EL (cell line): ENCODE results near the gene TF.

Source experiments
- DNase-seq: peaks from one replicate; pipeline ENCODE4 v3.0.0-alpha.2; 2016

The TF gene

DNA sequence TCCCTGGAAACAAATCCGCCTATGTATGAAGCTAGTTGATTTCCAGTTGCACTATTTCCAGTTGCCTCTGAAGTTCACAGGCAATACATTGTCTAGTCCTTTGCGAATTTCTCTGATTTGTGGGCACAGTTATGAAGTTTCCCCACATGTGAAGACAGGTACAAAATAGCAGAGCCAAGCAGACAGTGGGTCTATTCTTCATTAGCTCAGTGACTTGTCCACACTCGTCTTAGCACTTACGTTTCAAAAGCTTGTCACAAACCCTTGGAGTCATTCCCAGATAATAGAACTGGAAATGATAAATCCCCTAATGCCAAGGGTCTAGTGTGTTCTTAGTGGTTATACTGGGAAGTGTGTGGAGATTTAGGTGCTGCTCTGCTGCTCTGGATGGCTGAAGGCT, 73.9 kb downstream of the TF start:
- no peak for DNase-seq

DNA sequence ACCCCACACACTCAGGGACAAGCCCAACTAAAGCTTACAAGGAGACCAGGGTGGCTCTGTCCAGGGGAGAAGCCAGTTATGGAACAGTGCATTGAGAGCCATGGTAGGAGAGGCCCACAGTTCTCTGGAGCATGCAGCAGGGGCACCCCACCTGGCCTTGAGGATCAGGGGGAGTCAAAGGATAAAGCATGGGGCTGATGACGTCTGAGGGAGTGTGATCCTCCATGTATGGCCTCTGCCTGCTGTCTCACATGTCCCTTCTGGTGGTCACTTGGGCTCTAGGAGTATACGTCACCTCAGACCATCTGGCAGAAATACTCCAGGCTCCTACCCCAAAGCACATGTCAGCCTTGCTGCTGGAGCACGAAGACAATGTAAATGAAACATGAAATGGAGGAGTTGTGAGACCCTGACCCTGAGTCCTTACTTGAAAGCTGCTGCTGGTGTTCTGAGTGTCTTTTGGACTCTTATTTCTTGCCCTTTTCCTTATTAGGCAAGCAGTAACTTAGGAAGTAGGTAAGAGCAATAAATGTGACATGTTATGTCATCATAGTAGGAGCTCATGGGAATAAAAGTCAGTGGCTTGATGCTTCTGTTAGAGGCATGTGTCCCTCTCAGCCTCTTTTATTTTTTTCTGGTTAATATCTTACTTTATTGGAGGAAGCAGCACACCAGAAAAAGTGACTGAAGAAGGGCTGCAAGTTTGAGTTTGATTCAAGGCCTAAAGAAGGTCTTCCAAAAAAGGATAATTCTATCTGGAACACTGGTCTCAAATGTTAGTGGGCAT, 74.9 kb downstream of the TF start:
- no peak for DNase-seq

DNA sequence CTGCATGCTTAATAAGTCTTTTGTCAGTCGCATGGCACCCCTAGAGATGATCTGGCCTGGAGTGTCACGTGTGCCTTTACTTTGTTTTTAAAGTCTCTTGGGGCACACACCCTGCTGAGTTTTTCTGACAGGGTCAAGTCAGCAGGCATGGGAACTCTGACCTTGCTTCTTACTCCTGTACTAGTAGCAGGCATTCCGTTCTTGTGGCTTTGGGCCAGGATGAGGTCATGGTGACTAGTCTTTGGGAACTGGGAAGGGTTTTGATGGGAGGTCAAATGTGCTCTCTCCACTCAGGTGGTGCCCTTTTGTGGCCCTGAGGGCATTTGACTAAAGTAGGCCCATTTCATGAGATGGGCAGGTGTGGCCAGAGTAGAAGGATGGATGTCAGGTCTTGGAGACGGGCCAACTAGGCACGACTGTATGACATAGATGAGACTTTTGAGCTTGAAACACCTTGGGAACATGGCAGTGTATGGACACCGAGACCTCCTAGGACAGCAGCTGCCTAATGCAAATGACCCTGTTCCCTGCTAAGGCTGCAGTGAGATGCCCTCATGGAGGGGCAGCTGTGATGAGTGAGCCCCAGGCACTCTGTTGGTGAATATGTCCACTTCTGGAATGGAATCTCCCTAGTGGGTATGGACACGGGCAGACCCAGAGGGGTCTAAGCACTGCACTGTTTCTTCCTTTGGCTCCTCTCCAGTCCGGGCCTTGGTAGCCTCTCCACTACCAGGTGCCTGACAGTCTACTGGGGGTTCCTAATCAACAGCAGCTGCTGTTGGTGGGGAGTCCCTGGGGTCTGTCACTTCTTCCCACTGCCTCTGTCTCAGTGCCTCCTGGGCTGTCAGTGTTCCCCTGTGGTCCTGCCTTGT, 75.8 kb downstream of the TF start:
- peak; percentile 82 for DNase-seq

DNA sequence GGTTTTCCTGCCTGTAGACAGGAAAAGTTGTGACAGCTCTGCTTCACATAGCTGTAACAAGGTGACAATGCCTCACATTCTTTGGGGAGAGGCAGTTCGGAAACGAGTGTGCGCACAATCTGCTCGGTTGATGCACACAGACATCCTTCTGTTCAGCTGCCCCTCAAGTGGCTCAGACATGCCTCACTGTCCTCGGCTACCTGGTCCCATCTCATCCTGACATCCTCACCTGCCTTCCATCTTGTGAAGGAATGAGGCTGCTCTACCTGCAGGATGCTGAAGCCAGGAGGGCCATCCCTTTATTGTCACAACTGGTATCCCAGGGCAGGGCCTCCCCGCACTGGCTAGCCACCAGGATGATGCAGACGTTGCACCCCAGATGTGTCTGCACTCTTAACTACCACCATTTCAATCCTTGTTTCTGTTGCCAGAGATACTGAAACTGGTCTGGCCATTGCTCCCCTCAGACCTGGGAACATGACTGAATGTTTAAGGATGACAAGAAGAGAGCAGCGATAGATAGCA, 78.8 kb downstream of the TF start:
- DNase-seq = no peak

DNA sequence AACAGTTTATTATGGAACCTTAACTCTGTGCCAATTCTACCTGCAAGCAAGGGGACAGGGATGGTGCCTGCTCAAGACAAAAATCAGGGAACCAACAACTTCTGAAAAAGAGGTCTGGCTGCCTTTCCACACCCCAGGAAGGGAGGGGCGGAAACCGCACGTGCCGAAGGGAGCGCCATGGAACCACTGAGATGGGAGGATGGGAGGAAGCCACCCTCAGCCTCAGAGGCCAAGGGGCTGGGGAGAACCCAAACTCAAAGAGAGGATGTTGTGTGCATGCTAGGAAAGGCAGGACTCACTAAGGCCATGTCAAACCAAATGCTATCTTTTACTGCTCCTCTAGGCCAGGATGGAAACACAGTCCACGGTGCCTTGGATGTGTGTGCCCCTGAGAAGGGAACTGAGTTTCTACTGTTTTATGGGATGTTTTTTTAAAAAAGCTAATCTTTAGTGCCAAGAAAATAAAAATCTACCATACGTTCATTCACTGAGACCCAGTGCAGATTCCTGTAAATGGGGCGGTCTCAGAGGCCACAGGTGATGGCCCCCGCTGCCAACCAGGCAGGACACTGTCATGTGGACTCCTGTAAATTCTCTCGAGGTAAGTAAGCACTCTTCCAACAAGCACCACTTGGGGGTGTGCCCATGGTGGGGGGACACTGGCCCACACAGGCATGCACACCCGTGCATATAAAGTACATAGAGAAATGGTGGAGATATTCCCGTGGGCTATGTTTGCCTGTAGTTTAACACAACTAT, 80.0 kb downstream of the TF start:
- DNase-seq = no peak

DNA sequence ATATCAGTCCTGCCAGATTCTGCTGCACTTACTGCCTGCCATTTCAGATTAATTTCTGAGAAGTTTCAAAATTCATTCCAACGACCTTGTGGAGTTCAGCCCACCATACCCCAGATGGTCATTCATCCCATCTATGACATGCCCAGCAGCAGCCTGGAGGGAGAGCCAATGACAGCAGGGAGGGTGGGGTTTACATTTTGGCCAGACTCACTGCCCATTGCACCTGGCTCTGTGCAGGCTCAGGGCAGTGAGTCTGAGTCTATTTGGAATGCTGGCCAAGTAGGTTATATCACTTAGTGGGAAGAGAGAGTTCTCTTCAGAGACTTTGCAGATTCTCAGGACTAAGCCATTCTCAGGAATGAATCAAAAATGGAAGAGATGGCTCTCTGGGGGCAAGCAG, 80.9 kb downstream of the TF start:
- DNase-seq = no peak

DNA sequence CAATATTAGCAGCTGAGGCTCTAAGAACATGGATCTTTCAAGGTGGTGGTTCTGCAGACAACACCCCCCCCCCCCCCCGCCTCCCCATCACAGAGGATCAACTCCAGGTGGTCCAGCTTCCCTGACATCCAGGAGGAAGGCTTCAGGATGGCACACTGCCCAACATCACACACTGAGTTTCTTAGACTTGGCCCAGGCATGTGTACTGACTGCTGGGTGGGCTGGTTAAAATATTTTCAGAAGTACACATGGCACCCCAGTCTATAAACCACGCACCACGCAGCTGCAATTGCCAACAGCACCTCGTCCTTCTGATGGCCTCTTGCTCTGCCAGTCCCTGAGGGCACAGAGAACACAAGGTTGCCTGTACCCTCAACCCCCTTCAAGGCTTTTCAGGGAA, 81.5 kb downstream of the TF start:
- DNase-seq = no peak

DNA sequence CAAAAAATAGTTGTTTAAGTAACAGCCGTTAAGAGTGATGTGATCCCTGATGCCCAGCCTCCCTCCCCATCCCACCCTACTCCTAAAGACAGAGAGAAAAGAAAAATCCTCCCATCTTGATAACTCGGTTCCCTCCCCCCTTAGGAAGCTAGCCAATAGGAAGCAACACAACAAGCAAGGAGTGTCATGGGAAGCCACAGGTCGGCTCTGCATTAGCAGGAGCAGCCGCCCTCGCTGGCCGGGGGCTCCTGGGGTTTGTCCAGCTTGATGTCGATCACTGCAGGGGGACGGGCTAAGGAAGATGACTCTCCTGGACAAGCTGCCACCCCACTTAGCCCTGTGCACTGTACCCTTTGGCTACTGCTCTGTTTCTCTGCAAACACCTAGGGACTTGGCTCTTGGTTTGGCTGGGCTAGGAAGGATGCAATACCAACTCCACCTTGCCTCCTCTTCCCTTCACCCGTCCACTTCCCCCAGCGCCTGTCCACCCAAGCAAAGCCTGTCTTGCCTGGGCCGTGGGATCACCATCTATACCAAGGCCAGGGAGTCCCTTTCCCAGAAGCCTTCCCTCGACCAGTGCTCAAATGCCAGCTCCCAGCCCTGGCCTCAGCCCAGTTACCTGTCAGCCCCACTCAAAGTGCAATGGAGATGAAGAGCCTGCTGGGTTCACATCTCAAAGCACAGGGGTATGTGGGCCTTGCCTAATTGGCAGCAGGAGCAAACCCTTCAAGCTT, 82.5 kb downstream of the TF start:
- DNase-seq = no peak

DNA sequence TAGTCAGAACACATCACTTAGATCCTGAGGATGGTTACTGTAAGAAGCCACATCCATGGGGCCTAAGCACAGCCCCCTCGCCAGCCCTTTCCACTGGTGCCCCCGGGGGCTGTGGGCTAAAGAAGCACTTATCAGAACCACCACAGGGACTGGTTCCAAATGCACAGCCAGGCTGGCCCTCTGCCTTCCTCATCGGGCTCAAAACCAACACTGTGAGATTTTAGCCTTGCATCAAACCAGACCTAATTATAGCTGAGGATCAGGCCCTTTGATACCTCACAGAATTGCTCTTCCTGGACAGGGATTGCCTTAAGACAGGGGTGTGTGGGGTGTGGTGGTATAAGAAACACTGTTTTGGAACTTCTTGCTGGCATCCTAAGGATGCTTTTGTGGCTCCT, 83.1 kb downstream of the TF start:
- no peak for DNase-seq

DNA sequence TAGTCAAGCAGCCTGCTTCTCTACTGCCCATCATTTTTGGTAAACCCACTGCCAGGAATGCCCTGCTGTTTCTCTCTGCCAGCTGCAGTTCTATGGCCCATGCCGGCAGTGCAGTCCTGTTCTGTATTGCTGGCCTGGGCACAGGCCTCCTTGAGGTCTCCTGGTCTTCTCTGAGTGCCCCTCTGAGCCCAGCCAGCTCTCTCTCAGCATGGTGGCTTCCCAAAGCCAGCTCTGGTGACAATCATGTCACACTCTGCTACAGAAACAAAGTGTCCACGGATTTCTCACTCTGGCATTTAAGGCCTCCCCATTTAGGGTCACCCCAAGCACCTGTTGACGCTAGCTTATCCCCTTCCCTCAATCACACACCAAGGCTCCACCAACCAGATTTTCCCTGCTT, 83.9 kb downstream of the TF start:
- no peak for DNase-seq

DNA sequence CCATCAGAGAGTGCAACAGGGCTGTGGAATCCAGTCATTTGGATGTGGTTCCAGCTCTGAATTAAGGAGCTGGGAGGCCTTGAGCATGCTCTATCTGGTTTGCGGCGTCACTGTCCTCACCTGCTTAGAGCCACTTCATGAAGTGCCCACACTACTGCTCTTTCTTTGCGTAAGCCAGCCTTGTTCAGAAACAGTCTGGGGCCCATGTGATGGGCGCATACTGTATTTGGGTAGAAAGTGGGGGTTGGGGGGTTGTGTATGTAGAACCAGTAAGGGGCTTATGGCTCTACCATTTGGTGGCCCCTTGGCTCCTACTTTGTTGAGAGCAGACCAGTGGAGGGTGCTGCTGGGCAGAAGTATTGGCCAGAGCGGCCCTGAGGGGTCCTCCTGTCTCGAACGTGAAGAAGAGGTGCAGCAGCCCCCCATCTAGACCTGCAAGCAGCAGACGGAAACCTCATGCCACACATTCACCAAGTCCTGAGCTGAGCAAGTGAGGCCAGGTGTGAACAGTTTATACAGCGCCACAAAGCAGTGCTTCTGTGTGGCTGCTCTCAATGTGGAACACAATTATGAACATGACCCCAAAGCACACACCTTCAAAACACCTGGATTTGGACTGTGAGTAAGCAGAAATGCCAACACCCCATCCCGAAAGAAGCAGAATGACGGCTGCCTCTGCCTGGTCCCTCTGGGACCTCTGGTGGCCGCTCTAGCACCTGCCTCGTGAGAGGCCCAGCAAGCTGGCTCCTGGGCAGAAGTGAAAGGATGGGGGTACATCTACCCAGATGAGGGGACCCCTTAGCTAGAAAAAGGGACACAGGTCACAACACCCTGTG, 86.0 kb downstream of the TF start:
- DNase-seq = no peak

DNA sequence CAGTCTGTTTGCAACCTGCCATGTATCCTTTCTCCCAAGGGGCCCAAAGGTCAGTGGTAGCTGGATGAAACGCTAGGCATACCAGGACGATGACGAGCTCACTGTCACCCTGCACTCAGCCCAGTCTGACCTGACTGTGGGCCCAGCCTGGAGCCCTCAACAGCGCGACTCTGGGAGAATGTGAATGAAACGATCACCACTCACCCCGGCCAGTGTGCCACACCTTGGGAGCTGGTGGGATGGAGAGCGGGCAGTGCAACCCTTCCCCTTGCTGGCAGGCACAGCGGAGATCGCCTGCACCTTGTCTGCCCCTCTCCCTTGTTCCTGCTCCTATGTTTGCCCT, 86.6 kb downstream of the TF start:
- no peak for DNase-seq

DNA sequence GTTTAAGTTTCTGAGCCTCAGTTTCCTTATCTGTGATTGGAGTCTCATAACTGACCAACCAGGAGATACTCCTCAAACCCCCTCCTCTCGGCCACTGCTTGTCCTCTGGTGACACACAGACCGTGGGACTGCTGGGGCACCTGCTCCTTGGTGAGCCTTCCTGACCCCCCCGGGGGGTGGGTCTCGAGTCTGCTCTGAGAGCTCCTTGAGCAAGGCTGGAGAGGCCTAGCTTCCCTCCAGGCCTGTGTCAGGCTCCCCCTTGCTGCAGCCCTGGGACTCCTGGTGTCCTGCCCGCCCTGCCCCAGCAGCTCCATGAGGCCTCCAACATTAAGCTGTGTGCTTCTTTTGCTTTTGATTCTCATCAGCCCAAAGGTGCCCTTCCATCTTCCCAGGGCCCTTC, 87.1 kb downstream of the TF start:
- no peak for DNase-seq

DNA sequence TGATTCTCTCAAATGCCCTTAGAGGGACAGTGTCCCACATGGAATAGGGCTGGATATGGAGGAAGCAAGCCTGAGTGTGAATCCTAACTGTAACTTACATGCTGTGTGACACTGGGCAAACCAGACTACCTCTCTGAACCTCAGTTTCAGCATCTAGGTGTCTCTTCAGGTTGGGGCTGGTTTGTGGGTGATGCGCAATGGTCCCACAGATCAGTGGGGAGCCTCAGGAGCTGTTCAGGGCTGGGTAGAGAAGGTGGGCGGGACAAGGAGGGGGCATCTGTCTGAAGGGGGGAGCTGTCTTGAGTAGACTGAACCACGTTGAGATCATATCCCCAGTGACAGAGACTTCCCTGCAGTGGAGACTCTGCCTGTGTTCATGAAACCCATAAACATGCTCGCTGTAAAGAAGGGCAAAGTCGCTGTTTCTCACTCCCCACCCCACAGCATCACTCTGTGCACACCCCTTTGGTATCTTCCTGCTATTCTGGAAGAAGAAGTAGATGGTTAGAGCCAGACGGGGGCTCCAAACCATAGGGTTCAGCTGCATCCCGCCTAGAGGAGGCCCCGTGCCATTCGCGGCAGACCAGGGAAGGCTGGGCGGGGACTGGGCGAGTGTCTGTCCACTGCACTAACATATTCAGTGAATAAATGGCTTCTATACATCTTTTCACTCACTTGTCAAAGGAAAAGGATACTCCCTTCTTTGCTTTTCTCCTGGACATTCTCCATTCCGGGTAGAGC, 87.9 kb downstream of the TF start:
- DNase-seq = no peak

DNA sequence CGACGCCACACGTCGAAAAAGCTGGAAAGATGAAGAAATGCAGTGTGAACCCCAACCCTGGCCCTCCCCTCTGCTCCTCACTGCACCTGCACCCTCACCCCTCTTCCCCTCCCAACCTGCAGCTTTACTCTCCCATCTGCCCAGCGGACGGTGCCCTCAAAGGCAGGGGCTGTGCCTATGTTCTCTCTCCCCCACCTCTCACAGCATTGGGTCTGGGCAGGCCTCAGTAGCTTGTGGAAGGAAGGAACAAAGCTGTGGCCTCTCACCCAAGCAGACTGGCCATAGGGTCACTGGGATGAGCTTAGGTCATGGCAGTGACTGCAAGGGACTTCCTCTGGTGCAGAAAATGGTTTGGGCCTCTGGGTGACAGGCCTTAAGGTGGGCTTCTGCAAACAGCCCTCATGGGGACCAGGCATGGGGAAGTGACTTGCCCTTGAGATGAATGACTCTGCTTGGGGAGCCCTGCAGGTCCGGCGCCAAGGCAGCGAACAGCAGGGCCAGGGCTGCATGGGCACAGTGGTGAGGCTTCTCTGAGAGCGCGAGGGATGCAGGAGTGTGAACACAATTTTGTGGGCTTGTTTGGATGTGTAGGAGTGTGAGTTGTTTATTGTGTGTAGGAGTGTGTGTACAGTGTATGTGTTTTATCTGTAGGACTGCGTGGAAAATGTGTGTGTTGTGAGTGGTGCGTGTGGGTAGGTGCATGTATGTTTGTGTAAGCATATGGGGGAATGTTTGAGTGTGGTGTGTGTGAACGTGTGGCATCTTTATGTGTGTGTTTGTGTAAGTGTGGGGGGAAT, 88.6 kb downstream of the TF start:
- no peak for DNase-seq

DNA sequence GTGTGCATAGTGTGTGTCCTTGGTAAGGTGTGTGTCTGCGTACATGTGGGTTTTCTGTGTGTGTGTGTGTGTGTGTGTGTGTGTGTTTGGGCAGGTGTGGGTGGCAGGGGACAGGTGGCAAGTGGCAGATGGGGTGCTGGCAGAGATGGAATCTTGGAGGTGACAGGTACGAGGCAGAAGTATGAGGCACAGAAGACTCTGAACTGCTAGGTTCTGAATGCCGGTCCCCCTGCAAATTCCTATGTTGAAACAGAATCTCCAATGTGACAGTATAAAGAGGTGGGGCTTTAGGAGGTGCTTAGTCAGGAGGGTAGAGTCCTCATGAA, 89.2 kb downstream of the TF start:
- DNase-seq = no peak

DNA sequence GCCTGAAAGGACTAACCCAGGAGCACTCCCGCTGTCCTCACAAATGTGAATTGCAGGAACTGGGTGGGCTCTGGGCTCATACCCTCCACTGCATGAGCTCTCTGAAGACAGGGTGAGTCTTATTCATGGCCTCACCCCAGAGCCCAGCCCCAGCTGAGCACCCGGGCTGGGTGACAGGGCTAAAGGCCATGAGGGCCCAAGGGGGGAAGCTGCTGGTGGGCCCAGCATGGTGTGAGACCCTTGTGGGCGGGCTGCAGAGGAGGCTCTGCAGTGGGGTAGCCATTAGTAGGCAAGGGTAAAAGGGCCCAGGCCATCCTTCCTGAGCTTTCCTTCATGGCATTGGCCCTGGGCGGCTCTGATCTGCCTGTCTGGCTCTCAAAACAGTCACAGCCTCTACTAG, 89.8 kb downstream of the TF start:
- DNase-seq = no peak

DNA sequence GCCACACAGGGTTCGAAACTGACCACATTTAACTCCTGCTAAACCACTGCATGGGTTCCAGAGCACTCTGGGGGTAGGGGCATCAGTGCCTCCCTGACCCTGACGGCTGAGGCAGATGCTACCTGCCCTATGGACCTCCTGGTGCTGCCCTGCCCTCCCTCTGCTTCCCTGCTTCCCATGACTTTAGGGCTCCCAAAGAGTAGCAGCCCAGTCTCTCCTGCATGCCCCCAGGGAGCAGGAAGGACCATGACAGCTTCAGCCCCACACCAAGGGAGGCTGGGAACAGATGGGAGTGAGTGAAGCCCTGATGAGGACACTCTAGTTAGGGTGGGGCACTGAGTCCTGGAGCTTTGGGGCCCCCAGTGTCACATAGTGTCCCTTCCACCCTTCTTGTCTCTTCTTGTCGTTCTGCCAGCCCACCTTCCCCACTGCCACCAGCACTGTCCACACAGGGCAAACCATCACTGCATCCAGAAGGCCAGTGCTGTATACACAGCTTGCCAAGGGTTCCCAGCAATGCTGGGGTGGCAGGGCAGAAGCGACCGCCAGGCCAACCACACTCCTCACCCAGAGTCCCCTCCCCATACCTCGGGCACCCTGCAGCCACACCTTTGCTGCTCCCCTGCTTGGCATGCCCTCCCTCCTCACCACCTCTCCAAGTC, 90.4 kb downstream of the TF start:
- DNase-seq = no peak

DNA sequence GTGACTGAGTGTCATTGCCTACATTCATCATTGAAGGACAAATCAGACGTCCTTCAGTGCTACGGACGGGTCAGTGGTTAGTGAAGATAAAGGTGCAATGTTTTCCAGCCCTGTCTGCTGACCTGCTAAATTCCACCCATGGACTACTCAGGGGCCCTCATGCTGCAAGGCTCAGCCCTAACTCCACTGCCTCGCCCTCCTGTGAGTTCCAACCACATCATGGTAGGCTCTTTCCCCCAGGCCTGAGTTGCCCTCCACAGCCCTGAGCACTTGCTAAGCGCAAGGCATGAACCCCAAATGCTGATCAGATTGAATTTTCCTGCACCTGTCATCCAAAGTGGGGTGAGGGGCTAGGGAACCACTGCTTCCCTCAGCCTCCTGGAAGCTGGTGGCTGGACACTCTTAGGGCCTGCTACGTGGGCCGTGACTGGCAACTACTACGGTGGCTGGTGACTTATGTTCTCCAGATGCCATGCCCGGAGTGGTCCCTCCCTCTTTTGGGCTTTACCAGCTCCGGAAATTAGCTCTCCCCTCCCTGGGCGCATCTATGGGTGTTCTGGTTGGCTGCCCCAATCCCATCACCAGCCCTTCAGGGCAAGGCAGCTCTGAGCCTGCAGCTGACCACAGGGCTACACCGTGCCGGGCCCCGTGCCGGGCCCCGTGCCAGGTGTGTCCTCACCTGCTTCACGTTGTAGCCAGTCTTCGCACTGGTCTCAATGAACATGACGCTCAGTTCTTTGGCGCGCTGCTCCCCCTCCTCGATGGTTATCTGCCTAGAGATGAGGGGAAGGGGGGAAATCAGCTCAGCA, 91.5 kb downstream of the TF start:
- DNase-seq = no peak
